K562 (cell line): Measurements from ENCODE around the gene CNNM3. TPM values are rescaled to one million over a fixed set of nuclear protein-coding genes. Genes with fewer than 3 reads are reported as not detected.

Source experiments
- COPS2 ChIP-seq: fragments of 450-650 bp; conservative IDR thresholded peaks from 2 replicates; pipeline ENCODE4 v1.6.1; 2016; ENCODE audit warnings: mild to moderate bottlenecking, moderate library complexity
- ELF2 ChIP-seq: fragments of 250-450 bp; sonication (Bioruptor Pico); IDR thresholded peaks from 2 replicates; pipeline ENCODE4 v1.5.0; 2021; ENCODE audit warnings: mild to moderate bottlenecking
- FOS ChIP-seq: IDR thresholded peaks from 3 replicates; pipeline ENCODE4 v1.6.1; 2011; ENCODE audit not compliant: insufficient read length; ENCODE audit errors: extremely low read depth
- KLF16 ChIP-seq: IDR thresholded peaks from 2 replicates; pipeline ENCODE4 v1.6.1; 2016; ENCODE audit warnings: antibody characterized with exemption
- MEF2A ChIP-seq: IDR thresholded peaks from 2 replicates; pipeline ENCODE4 v1.6.1; 2011; ENCODE audit warnings: low read depth, mild to moderate bottlenecking, low read length, moderate library complexity; ENCODE audit not compliant: control insufficient read depth
- TSC22D4 ChIP-seq: fragments of 450-650 bp; IDR thresholded peaks from 2 replicates; pipeline ENCODE4 v1.6.1; 2016; ENCODE audit warnings: missing genetic modification characterization, missing biosample characterization, control low read depth
- polyA plus RNA-seq, 8 experiments: library from polyadenylated mRNA; depleted of rRNA in 4 of 8; stranded (reverse) in 5 of 8; unstranded in 3 of 8; fragments of >200 nt; fragmentation: Nextera tagmentation in 2 of 8; fragmentation: Illumina TruSeq in 1 of 8; extraction: Ambion mirVana in 2 of 8; extraction: Trizol in 1 of 8; gene quantifications; 2 replicates each; pipeline versions ENCODE4 v1.2.1 to v1.2.3, GENCODE V29; 2011 to 2014; ENCODE audit warnings: inconsistent platforms in 1 of 8, missing spikeins in 1 of 8
- total RNA-seq, 7 experiments: library from RNA; depleted of rRNA in 6 of 7; stranded (reverse); fragments of >200 nt in 6 of 7; fragmentation: Illumina TruSeq in 2 of 7; extraction: Trizol in 2 of 7; gene quantifications; 2 replicates each; pipeline versions ENCODE4 v1.2.1 to v1.2.3, GENCODE V29; 2011 to 2021; ENCODE audit warnings: low replicate concordance in 1 of 7
- TF ChIP-seq, protein P1 (sequence below): sonication (generic); formaldehyde crosslinking; IDR thresholded peaks from 2 replicates; pipeline ENCODE4 v1.8.1; 2023; ENCODE audit warnings: mild to moderate bottlenecking, missing genetic modification reagents
- TF ChIP-seq, protein P2 (sequence below): fragments of 450-650 bp; IDR thresholded peaks from 2 replicates; pipeline ENCODE4 v1.6.1; 2016; ENCODE audit warnings: mild to moderate bottlenecking, moderate library complexity
- TF ChIP-seq, protein P3 (sequence below), 3 experiments: fragments of 200-800 bp in 1 of 3; sonication (Bioruptor generic) in 1 of 3; sonication (generic) in 1 of 3; formaldehyde crosslinking in 1 of 3; IDR thresholded peaks; 2 replicates each; pipeline versions ENCODE4 v1.6.1 to v1.8.0; 2016 to 2022; ENCODE audit warnings: mild to moderate bottlenecking in 2 of 3, missing compliant biosample characterization in 2 of 3, missing genetic modification characterization in 2 of 3, missing genetic modification reagents in 1 of 3
- TF ChIP-seq, protein P4 (sequence below): fragments of 450-650 bp; formaldehyde crosslinking; IDR thresholded peaks from 2 replicates; pipeline ENCODE4 v1.4.0; 2020; ENCODE audit warnings: mild to moderate bottlenecking, moderate library complexity

CNNM3 gene
- total and polyA plus RNA-seq, 9 of the 15 experiments (the other 6 are each of a cell fraction or from before 2014, with no cell fraction given): 1.4 to 16.9 (median 6.5) TPM

DNA sequence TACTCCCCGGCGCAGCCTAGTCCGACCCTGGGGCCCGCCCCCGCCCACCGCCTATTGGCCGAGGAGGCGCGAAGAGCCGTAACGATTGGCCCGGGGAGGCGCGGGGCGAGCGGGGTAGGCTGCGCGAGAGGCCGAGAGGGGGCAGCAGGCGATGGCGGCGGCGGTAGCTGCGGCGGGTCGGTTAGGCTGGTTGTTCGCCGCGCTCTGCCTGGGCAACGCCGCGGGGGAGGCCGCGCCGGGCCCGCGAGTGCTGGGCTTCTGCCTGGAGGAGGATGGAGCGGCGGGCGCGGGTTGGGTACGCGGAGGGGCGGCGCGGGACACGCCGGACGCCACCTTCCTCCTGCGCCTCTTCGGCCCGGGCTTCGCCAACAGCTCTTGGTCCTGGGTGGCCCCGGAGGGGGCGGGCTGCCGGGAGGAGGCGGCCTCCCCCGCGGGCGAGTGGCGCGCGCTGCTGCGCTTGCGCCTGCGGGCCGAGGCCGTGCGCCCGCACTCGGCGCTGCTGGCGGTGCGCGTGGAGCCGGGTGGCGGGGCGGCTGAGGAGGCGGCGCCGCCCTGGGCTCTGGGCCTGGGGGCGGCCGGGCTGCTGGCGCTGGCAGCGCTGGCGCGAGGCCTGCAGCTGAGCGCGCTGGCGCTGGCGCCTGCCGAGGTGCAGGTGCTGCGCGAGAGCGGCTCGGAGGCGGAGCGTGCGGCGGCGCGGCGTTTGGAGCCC is at the start of gene CNNM3 (continued):
- TF ChIP-seq, protein P1, sequence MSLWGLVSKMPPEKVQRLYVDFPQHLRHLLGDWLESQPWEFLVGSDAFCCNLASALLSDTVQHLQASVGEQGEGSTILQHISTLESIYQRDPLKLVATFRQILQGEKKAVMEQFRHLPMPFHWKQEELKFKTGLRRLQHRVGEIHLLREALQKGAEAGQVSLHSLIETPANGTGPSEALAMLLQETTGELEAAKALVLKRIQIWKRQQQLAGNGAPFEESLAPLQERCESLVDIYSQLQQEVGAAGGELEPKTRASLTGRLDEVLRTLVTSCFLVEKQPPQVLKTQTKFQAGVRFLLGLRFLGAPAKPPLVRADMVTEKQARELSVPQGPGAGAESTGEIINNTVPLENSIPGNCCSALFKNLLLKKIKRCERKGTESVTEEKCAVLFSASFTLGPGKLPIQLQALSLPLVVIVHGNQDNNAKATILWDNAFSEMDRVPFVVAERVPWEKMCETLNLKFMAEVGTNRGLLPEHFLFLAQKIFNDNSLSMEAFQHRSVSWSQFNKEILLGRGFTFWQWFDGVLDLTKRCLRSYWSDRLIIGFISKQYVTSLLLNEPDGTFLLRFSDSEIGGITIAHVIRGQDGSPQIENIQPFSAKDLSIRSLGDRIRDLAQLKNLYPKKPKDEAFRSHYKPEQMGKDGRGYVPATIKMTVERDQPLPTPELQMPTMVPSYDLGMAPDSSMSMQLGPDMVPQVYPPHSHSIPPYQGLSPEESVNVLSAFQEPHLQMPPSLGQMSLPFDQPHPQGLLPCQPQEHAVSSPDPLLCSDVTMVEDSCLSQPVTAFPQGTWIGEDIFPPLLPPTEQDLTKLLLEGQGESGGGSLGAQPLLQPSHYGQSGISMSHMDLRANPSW (CRISPR knock-in tag): no peak
- TF ChIP-seq, protein P2, sequence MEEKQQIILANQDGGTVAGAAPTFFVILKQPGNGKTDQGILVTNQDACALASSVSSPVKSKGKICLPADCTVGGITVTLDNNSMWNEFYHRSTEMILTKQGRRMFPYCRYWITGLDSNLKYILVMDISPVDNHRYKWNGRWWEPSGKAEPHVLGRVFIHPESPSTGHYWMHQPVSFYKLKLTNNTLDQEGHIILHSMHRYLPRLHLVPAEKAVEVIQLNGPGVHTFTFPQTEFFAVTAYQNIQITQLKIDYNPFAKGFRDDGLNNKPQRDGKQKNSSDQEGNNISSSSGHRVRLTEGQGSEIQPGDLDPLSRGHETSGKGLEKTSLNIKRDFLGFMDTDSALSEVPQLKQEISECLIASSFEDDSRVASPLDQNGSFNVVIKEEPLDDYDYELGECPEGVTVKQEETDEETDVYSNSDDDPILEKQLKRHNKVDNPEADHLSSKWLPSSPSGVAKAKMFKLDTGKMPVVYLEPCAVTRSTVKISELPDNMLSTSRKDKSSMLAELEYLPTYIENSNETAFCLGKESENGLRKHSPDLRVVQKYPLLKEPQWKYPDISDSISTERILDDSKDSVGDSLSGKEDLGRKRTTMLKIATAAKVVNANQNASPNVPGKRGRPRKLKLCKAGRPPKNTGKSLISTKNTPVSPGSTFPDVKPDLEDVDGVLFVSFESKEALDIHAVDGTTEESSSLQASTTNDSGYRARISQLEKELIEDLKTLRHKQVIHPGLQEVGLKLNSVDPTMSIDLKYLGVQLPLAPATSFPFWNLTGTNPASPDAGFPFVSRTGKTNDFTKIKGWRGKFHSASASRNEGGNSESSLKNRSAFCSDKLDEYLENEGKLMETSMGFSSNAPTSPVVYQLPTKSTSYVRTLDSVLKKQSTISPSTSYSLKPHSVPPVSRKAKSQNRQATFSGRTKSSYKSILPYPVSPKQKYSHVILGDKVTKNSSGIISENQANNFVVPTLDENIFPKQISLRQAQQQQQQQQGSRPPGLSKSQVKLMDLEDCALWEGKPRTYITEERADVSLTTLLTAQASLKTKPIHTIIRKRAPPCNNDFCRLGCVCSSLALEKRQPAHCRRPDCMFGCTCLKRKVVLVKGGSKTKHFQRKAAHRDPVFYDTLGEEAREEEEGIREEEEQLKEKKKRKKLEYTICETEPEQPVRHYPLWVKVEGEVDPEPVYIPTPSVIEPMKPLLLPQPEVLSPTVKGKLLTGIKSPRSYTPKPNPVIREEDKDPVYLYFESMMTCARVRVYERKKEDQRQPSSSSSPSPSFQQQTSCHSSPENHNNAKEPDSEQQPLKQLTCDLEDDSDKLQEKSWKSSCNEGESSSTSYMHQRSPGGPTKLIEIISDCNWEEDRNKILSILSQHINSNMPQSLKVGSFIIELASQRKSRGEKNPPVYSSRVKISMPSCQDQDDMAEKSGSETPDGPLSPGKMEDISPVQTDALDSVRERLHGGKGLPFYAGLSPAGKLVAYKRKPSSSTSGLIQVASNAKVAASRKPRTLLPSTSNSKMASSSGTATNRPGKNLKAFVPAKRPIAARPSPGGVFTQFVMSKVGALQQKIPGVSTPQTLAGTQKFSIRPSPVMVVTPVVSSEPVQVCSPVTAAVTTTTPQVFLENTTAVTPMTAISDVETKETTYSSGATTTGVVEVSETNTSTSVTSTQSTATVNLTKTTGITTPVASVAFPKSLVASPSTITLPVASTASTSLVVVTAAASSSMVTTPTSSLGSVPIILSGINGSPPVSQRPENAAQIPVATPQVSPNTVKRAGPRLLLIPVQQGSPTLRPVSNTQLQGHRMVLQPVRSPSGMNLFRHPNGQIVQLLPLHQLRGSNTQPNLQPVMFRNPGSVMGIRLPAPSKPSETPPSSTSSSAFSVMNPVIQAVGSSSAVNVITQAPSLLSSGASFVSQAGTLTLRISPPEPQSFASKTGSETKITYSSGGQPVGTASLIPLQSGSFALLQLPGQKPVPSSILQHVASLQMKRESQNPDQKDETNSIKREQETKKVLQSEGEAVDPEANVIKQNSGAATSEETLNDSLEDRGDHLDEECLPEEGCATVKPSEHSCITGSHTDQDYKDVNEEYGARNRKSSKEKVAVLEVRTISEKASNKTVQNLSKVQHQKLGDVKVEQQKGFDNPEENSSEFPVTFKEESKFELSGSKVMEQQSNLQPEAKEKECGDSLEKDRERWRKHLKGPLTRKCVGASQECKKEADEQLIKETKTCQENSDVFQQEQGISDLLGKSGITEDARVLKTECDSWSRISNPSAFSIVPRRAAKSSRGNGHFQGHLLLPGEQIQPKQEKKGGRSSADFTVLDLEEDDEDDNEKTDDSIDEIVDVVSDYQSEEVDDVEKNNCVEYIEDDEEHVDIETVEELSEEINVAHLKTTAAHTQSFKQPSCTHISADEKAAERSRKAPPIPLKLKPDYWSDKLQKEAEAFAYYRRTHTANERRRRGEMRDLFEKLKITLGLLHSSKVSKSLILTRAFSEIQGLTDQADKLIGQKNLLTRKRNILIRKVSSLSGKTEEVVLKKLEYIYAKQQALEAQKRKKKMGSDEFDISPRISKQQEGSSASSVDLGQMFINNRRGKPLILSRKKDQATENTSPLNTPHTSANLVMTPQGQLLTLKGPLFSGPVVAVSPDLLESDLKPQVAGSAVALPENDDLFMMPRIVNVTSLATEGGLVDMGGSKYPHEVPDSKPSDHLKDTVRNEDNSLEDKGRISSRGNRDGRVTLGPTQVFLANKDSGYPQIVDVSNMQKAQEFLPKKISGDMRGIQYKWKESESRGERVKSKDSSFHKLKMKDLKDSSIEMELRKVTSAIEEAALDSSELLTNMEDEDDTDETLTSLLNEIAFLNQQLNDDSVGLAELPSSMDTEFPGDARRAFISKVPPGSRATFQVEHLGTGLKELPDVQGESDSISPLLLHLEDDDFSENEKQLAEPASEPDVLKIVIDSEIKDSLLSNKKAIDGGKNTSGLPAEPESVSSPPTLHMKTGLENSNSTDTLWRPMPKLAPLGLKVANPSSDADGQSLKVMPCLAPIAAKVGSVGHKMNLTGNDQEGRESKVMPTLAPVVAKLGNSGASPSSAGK: no peak
- no peak for TF ChIP-seq TSC22D4 (tag)
- peak; percentile 85 for TF ChIP-seq FOS
- TF ChIP-seq, protein P3, sequence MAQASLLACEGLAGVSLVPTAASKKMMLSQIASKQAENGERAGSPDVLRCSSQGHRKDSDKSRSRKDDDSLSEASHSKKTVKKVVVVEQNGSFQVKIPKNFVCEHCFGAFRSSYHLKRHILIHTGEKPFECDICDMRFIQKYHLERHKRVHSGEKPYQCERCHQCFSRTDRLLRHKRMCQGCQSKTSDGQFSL (CRISPR knock-in tag; IDR thresholded peaks at IDR 0.05): no peak
- TF ChIP-seq, protein P3 (tag; IDR thresholded peaks at IDR 0.05): no peak
- TF ChIP-seq, protein P4, sequence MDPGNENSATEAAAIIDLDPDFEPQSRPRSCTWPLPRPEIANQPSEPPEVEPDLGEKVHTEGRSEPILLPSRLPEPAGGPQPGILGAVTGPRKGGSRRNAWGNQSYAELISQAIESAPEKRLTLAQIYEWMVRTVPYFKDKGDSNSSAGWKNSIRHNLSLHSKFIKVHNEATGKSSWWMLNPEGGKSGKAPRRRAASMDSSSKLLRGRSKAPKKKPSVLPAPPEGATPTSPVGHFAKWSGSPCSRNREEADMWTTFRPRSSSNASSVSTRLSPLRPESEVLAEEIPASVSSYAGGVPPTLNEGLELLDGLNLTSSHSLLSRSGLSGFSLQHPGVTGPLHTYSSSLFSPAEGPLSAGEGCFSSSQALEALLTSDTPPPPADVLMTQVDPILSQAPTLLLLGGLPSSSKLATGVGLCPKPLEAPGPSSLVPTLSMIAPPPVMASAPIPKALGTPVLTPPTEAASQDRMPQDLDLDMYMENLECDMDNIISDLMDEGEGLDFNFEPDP: 0 out of 2 replicates have a peak, but pooled peaks have one; percentile 60
- no peak for TF ChIP-seq KLF16
- peak; percentile 64; the same call in 1 of the 2 replicates for TF ChIP-seq ELF2 (CRISPR knock-in tag)
- no peak for TF ChIP-seq MEF2A
- no peak for TF ChIP-seq COPS2
